ENCODE measurements around the gene ACLY. TPM values are rescaled to one million over a fixed set of nuclear protein-coding genes. Genes with fewer than 3 reads are reported as not detected.

The ACLY gene
- total and polyA plus RNA-seq, 2 donors (not counting 1 experiment from before 2014, with no cell fraction given), result 40.2 to 91.5 TPM

GRCh38 chr17:41944943-41945342 lies 26.2 kb upstream of the ACLY start:
- peaks cover 3% of the 10 kb centered on the region for H3K27me3 Mint-ChIP-seq
- DNase-seq (no peak), ATAC-seq (ENCODE audit: low read depth) (no peak)
- H3K4me3 Mint-ChIP-seq, result no peak overlapping the region
- Histone ChIP-seq H3K4me3 (ENCODE audit: control extremely low read depth in 1 of 5, extremely low read depth in 1 of 5, insufficient read depth in 1 of 5, low read depth in 2 of 5, low read length in 4 of 5) (no peak overlapping the region), H3K4me1 (ENCODE audit: control insufficient read depth in 2 of 2, insufficient read depth in 2 of 2, low read length in 2 of 2) (no peaks in the 10 kb centered on the region), H3K9ac (ENCODE audit: low read length) (no peak overlapping the region), H3K27ac (ENCODE audit: low read length in 2 of 2) (no peak overlapping the region), H4K20me1 (ENCODE audit: control insufficient read depth, insufficient read depth, low read length, poor library complexity, severe bottlenecking) (no peaks in the 10 kb centered on the region), H3K79me2 (ENCODE audit: control insufficient read depth, insufficient read depth, low read length) (no peaks in the 10 kb centered on the region), H3K27me3 (replicated peaks in 1 of 4; ENCODE audit: control extremely low read depth in 1 of 4, control insufficient read depth in 3 of 4, insufficient read depth in 4 of 4, low read length in 3 of 4) (no peaks in the 10 kb centered on the region), H3K4me2 (replicated peaks; ENCODE audit: low read depth, low read length, poor library complexity, severe bottlenecking) (no peak overlapping the region), H3K36me3 (replicated peaks in 1 of 2; ENCODE audit: control extremely low read depth in 1 of 2, control insufficient read depth in 1 of 2, extremely low read depth in 1 of 2, insufficient read depth in 2 of 2, low read length in 1 of 2) (no peaks in the 10 kb centered on the region), H3K9me3 (ENCODE audit: control extremely low read depth in 1 of 3, control insufficient read depth in 2 of 3, insufficient read depth in 1 of 3, low read length in 2 of 3) (no peaks in the 10 kb centered on the region), H2AFZ (ENCODE audit: insufficient read depth, low read depth, low read length, poor library complexity, severe bottlenecking) (no peak overlapping the region)
- no peaks in the 10 kb centered on the region for H3K9me3 Mint-ChIP-seq (ENCODE audit: insufficient read depth)
- H3K4me1 Mint-ChIP-seq, result no peaks in the 10 kb centered on the region
- ChIA-PET CTCF (interaction anchor here (0.7 kb wide), 1 partner anchor 22 kb away, joined by 3 read pairs; no protein-coding TSS in a partner anchor), POLR2A (interaction anchor here (0.6 kb wide), 1 partner anchor 11 kb away, joined by 3 read pairs; no protein-coding TSS in a partner anchor)
- WGBS (ENCODE audit: insufficient coverage), result 69% methylated on average over 2 of the region's 3 CpGs
- TF ChIP-seq CTCF (IDR thresholded peaks at IDR 0.05) (no peak), EZH2 (IDR thresholded peaks at IDR 0.05; ENCODE audit: borderline replicate concordance, insufficient read depth, low read depth, low read length, poor library complexity, severe bottlenecking) (no peak)
- no peak overlapping the region for H3K27ac Mint-ChIP-seq
- intact Hi-C loops (cut with micrococcal nuclease), result no loop called here

DNA sequence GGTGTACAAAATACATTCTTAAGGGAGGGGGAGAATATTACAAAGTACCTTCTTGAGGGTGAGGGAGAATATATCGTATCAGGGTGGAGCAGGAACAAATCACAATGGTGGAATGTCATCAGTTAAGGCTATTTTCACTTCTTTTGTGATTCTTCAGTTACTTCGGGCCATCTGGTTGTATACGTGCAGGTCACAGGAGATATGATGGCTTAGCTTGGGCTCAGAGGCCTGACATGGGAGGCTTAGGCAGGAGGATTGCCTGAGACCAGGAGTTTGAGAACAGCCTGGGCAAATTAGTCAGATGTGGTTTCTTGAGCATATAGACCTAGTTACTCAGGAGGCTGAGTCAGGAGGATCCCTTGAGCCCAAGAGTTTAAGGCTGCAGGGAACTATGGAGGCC lies 24.7 kb upstream of the ACLY start:
- Histone ChIP-seq H2AFZ (ENCODE audit: insufficient read depth, low read depth, low read length, poor library complexity, severe bottlenecking) (no peak overlapping the region), H3K27ac (ENCODE audit: low read length in 2 of 2) (no peak overlapping the region), H3K27me3 (replicated peaks in 1 of 4; ENCODE audit: control extremely low read depth in 1 of 4, control insufficient read depth in 3 of 4, insufficient read depth in 4 of 4, low read length in 3 of 4) (no peaks in the 10 kb centered on the region), H3K79me2 (ENCODE audit: control insufficient read depth, insufficient read depth, low read length) (no peaks in the 10 kb centered on the region), H3K9me3 (ENCODE audit: control extremely low read depth in 1 of 3, control insufficient read depth in 2 of 3, insufficient read depth in 1 of 3, low read length in 2 of 3) (no peaks in the 10 kb centered on the region), H3K36me3 (replicated peaks in 1 of 2; ENCODE audit: control extremely low read depth in 1 of 2, control insufficient read depth in 1 of 2, extremely low read depth in 1 of 2, insufficient read depth in 2 of 2, low read length in 1 of 2) (no peaks in the 10 kb centered on the region), H3K4me2 (replicated peaks; ENCODE audit: low read depth, low read length, poor library complexity, severe bottlenecking) (no peak overlapping the region), H3K4me1 (ENCODE audit: control insufficient read depth in 2 of 2, insufficient read depth in 2 of 2, low read length in 2 of 2) (no peaks in the 10 kb centered on the region), H3K9ac (ENCODE audit: low read length) (no peak overlapping the region), H4K20me1 (ENCODE audit: control insufficient read depth, insufficient read depth, low read length, poor library complexity, severe bottlenecking) (no peaks in the 10 kb centered on the region), H3K4me3 (ENCODE audit: control extremely low read depth in 1 of 5, extremely low read depth in 1 of 5, insufficient read depth in 1 of 5, low read depth in 2 of 5, low read length in 4 of 5) (no peak overlapping the region)
- Mint-ChIP-seq H3K27me3 (peaks cover 3% of the 10 kb centered on the region), H3K9me3 (ENCODE audit: insufficient read depth) (no peaks in the 10 kb centered on the region), H3K27ac (no peak overlapping the region), H3K4me1 (no peaks in the 10 kb centered on the region), H3K4me3 (no peak overlapping the region)
- TF ChIP-seq EZH2 (IDR thresholded peaks at IDR 0.05; ENCODE audit: borderline replicate concordance, insufficient read depth, low read depth, low read length, poor library complexity, severe bottlenecking) (no peak), CTCF (IDR thresholded peaks at IDR 0.05) (no peak)
- ChIA-PET POLR2A (no interaction called here), CTCF (no interaction called here)
- WGBS (ENCODE audit: insufficient coverage), result 95% methylated on average over 3 of the region's 3 CpGs
- intact Hi-C loops (cut with micrococcal nuclease), result no loop called here
- ATAC-seq (ENCODE audit: low read depth) (no peak), DNase-seq (no peak)
